ENCODE results near the gene EDN2. TPM values are rescaled to one million over a fixed set of nuclear protein-coding genes. Genes with fewer than 3 reads are reported as not detected.

The EDN2 gene
- total and polyA plus RNA-seq, 2 experiments from 2014 or later: not detected

DNA sequence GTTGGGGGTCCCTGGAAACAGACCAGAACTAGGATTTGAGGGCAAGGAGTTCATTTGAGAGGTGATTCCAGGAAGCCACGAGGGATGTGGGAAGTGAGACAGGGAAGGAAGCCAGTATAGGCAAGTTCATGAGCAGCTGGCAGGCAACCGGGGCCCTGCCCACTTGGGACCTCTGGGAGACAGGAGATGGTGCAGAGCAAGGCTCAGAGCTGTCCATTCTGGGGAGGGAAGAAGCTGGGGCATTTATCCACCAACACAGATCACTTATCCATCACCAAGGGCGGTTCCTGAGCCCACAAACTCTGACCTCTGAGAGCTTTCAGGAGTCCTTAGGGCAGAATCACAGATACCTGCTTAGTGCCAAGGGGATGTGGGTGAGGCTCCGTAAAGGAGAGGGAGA lies 16.8 kb downstream of the EDN2 start:
- Histone ChIP-seq H3K9me2 (ENCODE audit: insufficient read depth) (no peaks in the 10 kb centered on the region), H3K27me3 (replicated peaks; ENCODE audit: insufficient read depth) (peaks cover 5% of the 10 kb centered on the region; the same call in 1 of the 2 replicates), H3K4me1 (ENCODE audit: insufficient read depth) (no peaks in the 10 kb centered on the region), H3K9me3 (ENCODE audit: low read depth) (no peaks in the 10 kb centered on the region), H3K4me2 (ENCODE audit: unreplicated experiment) (no peak overlapping the region), H3K9ac (no peak overlapping the region), H3K4me3 (no peak overlapping the region), H3K27ac (no peak overlapping the region), H2AFZ (no peak overlapping the region), H4K20me1 (ENCODE audit: insufficient read depth) (no peaks in the 10 kb centered on the region), H3F3A (ENCODE audit: insufficient read depth) (no peaks in the 10 kb centered on the region), H3K36me3 (ENCODE audit: low read depth) (no peaks in the 10 kb centered on the region), H3K79me2 (ENCODE audit: insufficient read depth) (no peaks in the 10 kb centered on the region)
- no peak for DNase-seq
- TF ChIP-seq EZH2 (IDR thresholded peaks at IDR 0.05; ENCODE audit: insufficient read depth, poor library complexity, severe bottlenecking) (no peak), EZH2phosphoT487 (IDR thresholded peaks at IDR 0.05; ENCODE audit: insufficient read depth, low read depth) (no peak)
- in situ Hi-C loops (cut with MboI): no loop called here
- 36 to 37% methylated on average over 4 of the region's 4 CpGs for WGBS, 2 experiments (ENCODE audit: low coverage in 1 of 2, low lambda C conversion rate in 2 of 2, missing lambda C conversion rate in 2 of 2)

GRCh38 chr1:41466146-41466545 lies 18.3 kb downstream of the EDN2 start:
- Histone ChIP-seq H3K36me3 (ENCODE audit: low read depth) (no peaks in the 10 kb centered on the region), H3K27me3 (replicated peaks; ENCODE audit: insufficient read depth) (peaks cover 5% of the 10 kb centered on the region; the same call in 1 of the 2 replicates), H3K9me3 (ENCODE audit: low read depth) (no peaks in the 10 kb centered on the region), H3F3A (ENCODE audit: insufficient read depth) (no peaks in the 10 kb centered on the region), H3K9me2 (ENCODE audit: insufficient read depth) (no peaks in the 10 kb centered on the region), H3K27ac (no peak overlapping the region), H3K4me2 (ENCODE audit: unreplicated experiment) (no peak overlapping the region), H3K4me1 (ENCODE audit: insufficient read depth) (no peaks in the 10 kb centered on the region), H2AFZ (no peak overlapping the region), H3K79me2 (ENCODE audit: insufficient read depth) (no peaks in the 10 kb centered on the region), H4K20me1 (ENCODE audit: insufficient read depth) (no peaks in the 10 kb centered on the region), H3K4me3 (no peak overlapping the region), H3K9ac (no peak overlapping the region)
- DNase-seq: no peak
- in situ Hi-C loops (cut with MboI): no loop called here
- no peak for TF ChIP-seq EZH2phosphoT487 (IDR thresholded peaks at IDR 0.05; ENCODE audit: insufficient read depth, low read depth)
- TF ChIP-seq EZH2 (IDR thresholded peaks at IDR 0.05; ENCODE audit: insufficient read depth, poor library complexity, severe bottlenecking): no peak
- 51 to 59% methylated on average over 5 of the region's 5 CpGs for WGBS, 2 experiments (ENCODE audit: low coverage in 1 of 2, low lambda C conversion rate in 2 of 2, missing lambda C conversion rate in 2 of 2)

DNA sequence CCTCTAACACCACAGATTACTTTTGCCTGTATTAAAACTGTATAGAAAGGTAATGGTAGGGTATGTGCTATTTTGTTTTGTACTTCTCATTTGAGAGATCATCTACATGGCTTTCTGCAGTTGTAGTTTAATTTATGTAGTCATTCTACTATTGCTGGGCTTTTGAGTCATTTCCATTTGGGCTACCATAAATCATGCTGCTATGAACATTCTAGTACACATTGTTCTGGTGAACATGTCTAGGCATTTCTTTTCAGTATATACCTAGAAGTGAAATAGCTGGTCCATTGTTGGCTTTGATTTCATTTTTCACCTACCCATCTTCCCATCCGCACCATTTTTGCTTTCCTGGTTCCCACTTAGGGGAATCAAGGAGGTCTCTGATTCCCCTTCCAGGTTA lies 18.7 kb downstream of the EDN2 start:
- H3K4me1 ChIP-seq (ENCODE audit: insufficient read depth): no peaks in the 10 kb centered on the region
- in situ Hi-C loops (cut with MboI): no loop called here
- no peak overlapping the region for H3K9ac ChIP-seq
- no peaks in the 10 kb centered on the region for H3F3A ChIP-seq (ENCODE audit: insufficient read depth)
- peaks cover 5% of the 10 kb centered on the region; the same call in 1 of the 2 replicates for H3K27me3 ChIP-seq (replicated peaks; ENCODE audit: insufficient read depth)
- no peaks in the 10 kb centered on the region for H4K20me1 ChIP-seq (ENCODE audit: insufficient read depth)
- TF ChIP-seq EZH2phosphoT487 (IDR thresholded peaks at IDR 0.05; ENCODE audit: insufficient read depth, low read depth) (no peak), EZH2 (IDR thresholded peaks at IDR 0.05; ENCODE audit: insufficient read depth, poor library complexity, severe bottlenecking) (no peak)
- H2AFZ ChIP-seq: no peak overlapping the region
- no peak overlapping the region for H3K4me3 ChIP-seq
- H3K9me3 ChIP-seq (ENCODE audit: low read depth): no peaks in the 10 kb centered on the region
- DNase-seq: no peak
- no peak overlapping the region for H3K27ac ChIP-seq
- WGBS, 2 experiments (ENCODE audit: low coverage in 1 of 2, low lambda C conversion rate in 2 of 2, missing lambda C conversion rate in 2 of 2): 95 to 97% methylated on average over 1 of the region's 1 CpG
- no peaks in the 10 kb centered on the region for H3K79me2 ChIP-seq (ENCODE audit: insufficient read depth)
- H3K4me2 ChIP-seq (ENCODE audit: unreplicated experiment): no peak overlapping the region
- no peaks in the 10 kb centered on the region for H3K9me2 ChIP-seq (ENCODE audit: insufficient read depth)
- no peaks in the 10 kb centered on the region for H3K36me3 ChIP-seq (ENCODE audit: low read depth)

- Histone ChIP-seq H3K27ac (no peak overlapping the region), H3K9me3 (ENCODE audit: low read depth) (no peaks in the 10 kb centered on the region), H3K9me2 (ENCODE audit: insufficient read depth) (no peaks in the 10 kb centered on the region), H2AFZ (no peak overlapping the region), H3K27me3 (replicated peaks; ENCODE audit: insufficient read depth) (peaks cover 5% of the 10 kb centered on the region; the same call in 1 of the 2 replicates), H3K9ac (no peak overlapping the region), H3F3A (ENCODE audit: insufficient read depth) (no peaks in the 10 kb centered on the region), H3K36me3 (ENCODE audit: low read depth) (no peaks in the 10 kb centered on the region), H3K4me3 (no peak overlapping the region), H3K79me2 (ENCODE audit: insufficient read depth) (no peaks in the 10 kb centered on the region), H4K20me1 (ENCODE audit: insufficient read depth) (no peaks in the 10 kb centered on the region), H3K4me1 (ENCODE audit: insufficient read depth) (no peaks in the 10 kb centered on the region), H3K4me2 (ENCODE audit: unreplicated experiment) (no peak overlapping the region)
- 74 to 77% methylated on average over 7 of the region's 7 CpGs for WGBS, 2 experiments (ENCODE audit: low coverage in 1 of 2, low lambda C conversion rate in 2 of 2, missing lambda C conversion rate in 2 of 2)
- TF ChIP-seq EZH2 (IDR thresholded peaks at IDR 0.05; ENCODE audit: insufficient read depth, poor library complexity, severe bottlenecking): no peak
- no peak for TF ChIP-seq EZH2phosphoT487 (IDR thresholded peaks at IDR 0.05; ENCODE audit: insufficient read depth, low read depth)
- DNase-seq: no peak
- in situ Hi-C loops (cut with MboI): no loop called here
Observed at GRCh38 chr1:41464885-41465284, 19.6 kb downstream of the EDN2 start.

- Histone ChIP-seq H3K4me1 (ENCODE audit: insufficient read depth) (no peaks in the 10 kb centered on the region), H3K9me2 (ENCODE audit: insufficient read depth) (no peaks in the 10 kb centered on the region), H3K9ac (no peak overlapping the region), H2AFZ (no peak overlapping the region), H3F3A (ENCODE audit: insufficient read depth) (no peaks in the 10 kb centered on the region), H3K27me3 (replicated peaks; ENCODE audit: insufficient read depth) (peaks cover 5% of the 10 kb centered on the region; the same call in 1 of the 2 replicates), H3K9me3 (ENCODE audit: low read depth) (no peaks in the 10 kb centered on the region), H3K79me2 (ENCODE audit: insufficient read depth) (no peaks in the 10 kb centered on the region), H3K4me3 (no peak overlapping the region), H3K4me2 (ENCODE audit: unreplicated experiment) (no peak overlapping the region), H3K36me3 (ENCODE audit: low read depth) (no peaks in the 10 kb centered on the region), H3K27ac (no peak overlapping the region), H4K20me1 (ENCODE audit: insufficient read depth) (no peaks in the 10 kb centered on the region)
- TF ChIP-seq EZH2phosphoT487 (IDR thresholded peaks at IDR 0.05; ENCODE audit: insufficient read depth, low read depth) (no peak), EZH2 (IDR thresholded peaks at IDR 0.05; ENCODE audit: insufficient read depth, poor library complexity, severe bottlenecking) (no peak)
- no peak for DNase-seq
- 59 to 63% methylated on average over 2 of the region's 2 CpGs for WGBS, 2 experiments (ENCODE audit: low coverage in 1 of 2, low lambda C conversion rate in 2 of 2, missing lambda C conversion rate in 2 of 2)
- in situ Hi-C loops (cut with MboI): no loop called here
Observed at GRCh38 chr1:41463516-41463915, 21.0 kb downstream of the EDN2 start.
